OCI-LY7 (cell line): ENCODE measurements around the gene TMC8.

Source experiments
- EZH2phosphoT487 ChIP-seq: fragments of 200-600 bp; sonication (generic); IDR thresholded peaks from 2 replicates; pipeline ENCODE4 v1.6.1; 2018; ENCODE audit warnings: low read depth, borderline replicate concordance, mild to moderate bottlenecking, mixed run types, antibody characterized with exemption, low read length, moderate library complexity, mixed read lengths
- TF ChIP-seq, protein P1 (sequence below): fragments of 200-600 bp; sonication (generic); conservative IDR thresholded peaks from 2 replicates; pipeline ENCODE4 v1.5.1; 2014; ENCODE audit warnings: mild to moderate bottlenecking, antibody characterized with exemption, low read length, moderate library complexity, mixed read lengths

DNA sequence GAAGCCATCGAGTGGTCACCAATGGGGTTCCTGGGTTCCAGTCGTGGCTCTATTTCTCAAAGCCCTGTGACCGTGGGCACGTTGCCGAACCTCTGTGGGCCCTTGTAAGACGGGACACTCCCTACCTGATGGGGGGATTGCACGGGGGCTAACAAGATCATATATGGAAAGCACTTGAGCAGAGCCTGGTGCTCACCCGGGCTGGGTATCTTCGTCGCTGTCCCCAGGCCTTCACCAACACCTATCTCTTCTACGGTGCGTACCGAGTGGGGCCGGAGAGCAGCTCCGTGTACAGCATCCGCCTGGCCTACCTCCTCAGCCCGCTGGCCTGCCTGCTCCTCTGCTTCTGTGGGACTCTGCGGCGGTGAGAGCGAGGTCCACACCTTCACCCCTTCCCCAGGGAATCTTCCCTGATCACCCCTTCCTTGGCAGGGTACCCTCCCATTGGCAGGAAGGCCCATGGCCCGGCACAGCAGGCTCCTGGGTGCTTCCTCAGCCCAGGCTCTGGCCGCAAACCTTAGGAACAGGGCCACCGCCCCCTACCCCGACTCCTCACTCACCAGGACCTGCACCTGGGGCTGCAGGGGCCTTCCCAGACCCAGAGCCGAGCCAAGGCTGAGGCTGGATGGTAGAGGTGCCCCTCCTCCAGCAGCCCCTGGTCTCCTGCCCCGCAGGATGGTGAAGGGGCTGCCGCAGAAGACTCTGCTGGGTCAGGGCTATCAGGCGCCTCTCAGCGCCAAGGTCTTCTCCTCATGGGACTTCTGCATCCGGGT, 2.8 kb downstream of the TMC8 start:
- TF ChIP-seq, protein P1, sequence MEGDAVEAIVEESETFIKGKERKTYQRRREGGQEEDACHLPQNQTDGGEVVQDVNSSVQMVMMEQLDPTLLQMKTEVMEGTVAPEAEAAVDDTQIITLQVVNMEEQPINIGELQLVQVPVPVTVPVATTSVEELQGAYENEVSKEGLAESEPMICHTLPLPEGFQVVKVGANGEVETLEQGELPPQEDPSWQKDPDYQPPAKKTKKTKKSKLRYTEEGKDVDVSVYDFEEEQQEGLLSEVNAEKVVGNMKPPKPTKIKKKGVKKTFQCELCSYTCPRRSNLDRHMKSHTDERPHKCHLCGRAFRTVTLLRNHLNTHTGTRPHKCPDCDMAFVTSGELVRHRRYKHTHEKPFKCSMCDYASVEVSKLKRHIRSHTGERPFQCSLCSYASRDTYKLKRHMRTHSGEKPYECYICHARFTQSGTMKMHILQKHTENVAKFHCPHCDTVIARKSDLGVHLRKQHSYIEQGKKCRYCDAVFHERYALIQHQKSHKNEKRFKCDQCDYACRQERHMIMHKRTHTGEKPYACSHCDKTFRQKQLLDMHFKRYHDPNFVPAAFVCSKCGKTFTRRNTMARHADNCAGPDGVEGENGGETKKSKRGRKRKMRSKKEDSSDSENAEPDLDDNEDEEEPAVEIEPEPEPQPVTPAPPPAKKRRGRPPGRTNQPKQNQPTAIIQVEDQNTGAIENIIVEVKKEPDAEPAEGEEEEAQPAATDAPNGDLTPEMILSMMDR, result no peak
- TF ChIP-seq EZH2phosphoT487, result no peak
